Measurements from ENCODE around the gene MINK1.
A peak's percentile ranks its signal among the peaks of the same experiment; 100 is the strongest.
"Not testable (repeated sequence)": the region's sequence is repeated elsewhere in the genome, so short reads cannot be mapped to it uniquely, and the experiment has no call there.

The MINK1 gene

GRCh38 chr17:4812690-4813089 is 20.4 kb upstream of the MINK1 start:
- DNase-seq: no peak

- DNase-seq: no peak
Measured at GRCh38 chr17:4815043-4815675, 18.0 kb upstream of the MINK1 start.

GRCh38 chr17:4816826-4817225 is 16.3 kb upstream of the MINK1 start:
- DNase-seq: no peak

- no peak for DNase-seq
Measured at GRCh38 chr17:4818276-4818675, 14.9 kb upstream of the MINK1 start.

GRCh38 chr17:4822835-4823234 is 10.3 kb upstream of the MINK1 start:
- no peak for DNase-seq

- DNase-seq: no peak
Measured at GRCh38 chr17:4823373-4824089, 9.6 kb upstream of the MINK1 start.

- no peak for DNase-seq
Measured at GRCh38 chr17:4827399-4827798, 5.7 kb upstream of the MINK1 start.

- not testable (repeated sequence) for DNase-seq
Measured at GRCh38 chr17:4832829-4833177, 337 bp upstream of the MINK1 start.

- DNase-seq: peak; percentile 31
Measured at GRCh38 chr17:4833941-4834680, 971 bp downstream of the MINK1 start.

GRCh38 chr17:4834681-4835020 is 1.5 kb downstream of the MINK1 start:
- DNase-seq: no peak

- no peak for DNase-seq
Measured at GRCh38 chr17:4836221-4836620, 3.1 kb downstream of the MINK1 start.

- DNase-seq: no peak
Measured at GRCh38 chr17:4837471-4838308, 4.5 kb downstream of the MINK1 start.

- no peak for DNase-seq
Measured at GRCh38 chr17:4838309-4838785, 5.2 kb downstream of the MINK1 start.

- DNase-seq: no peak
Measured at GRCh38 chr17:4839221-4839620, 6.1 kb downstream of the MINK1 start.

- no peak for DNase-seq
Measured at GRCh38 chr17:4839965-4840892, 7.1 kb downstream of the MINK1 start.

- DNase-seq: no peak
Measured at GRCh38 chr17:4840893-4841242, 7.7 kb downstream of the MINK1 start.

- DNase-seq: no peak
Measured at GRCh38 chr17:4842376-4842775, 9.2 kb downstream of the MINK1 start.

- no peak for DNase-seq
Measured at GRCh38 chr17:4843321-4844000, 10.3 kb downstream of the MINK1 start.

GRCh38 chr17:4845118-4845517 is 12.0 kb downstream of the MINK1 start:
- no peak for DNase-seq

- DNase-seq: no peak
Measured at GRCh38 chr17:4846635-4847390, 13.7 kb downstream of the MINK1 start.
